Measurements from ENCODE around the gene MOB2.

DNA sequence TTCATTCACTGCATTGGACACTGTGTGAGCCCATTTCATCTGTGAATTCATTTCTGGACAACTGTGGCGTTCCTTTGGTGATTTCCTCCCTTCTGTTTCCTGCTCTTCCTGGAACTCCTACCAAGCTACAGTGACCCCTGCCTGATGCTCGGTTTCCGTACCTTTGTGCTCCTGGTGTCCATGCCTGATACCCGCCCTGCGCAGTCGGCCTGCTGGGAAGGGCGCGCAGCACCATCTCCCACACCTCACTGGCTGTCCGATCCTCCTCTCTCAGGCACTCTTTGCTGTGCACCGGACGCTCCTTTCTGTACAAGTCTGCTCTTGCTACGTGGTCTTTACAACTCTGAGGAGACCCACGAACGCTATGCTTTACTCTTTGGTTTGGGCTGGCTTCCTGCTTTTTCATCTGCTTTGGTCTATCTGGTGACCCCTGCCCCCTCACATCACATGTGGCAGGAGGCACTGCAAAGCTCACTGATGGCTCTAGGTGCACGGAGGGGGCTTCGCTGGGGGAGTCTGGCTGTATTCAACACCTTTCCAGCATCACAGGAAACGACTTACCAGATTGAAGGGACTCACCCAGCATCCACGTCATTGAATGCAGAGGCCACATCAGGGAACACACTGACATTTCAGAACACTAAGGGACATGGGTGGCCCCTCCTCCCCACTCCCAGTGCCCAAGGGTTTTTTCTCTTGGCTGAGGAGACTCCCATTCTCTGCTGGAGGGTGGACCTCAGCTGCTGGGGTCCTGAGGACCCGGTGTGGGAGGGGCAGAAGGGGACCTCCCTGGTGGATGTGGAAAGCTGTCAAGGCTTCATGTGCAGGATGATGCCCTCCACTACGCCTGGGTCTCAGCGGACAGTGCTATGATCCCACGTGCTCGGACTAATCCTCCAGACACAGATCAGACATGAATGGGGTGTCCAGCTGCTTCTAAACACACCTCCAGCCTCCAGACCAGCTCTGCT, 27.0 kb upstream of the MOB2 start:
- TF ChIP-seq EZH2 (IDR thresholded peaks at IDR 0.05) (no peak), POLR2AphosphoS5 (IDR thresholded peaks at IDR 0.05; ENCODE audit: borderline replicate concordance, low read depth, low read length) (no peak), FOXP2 (optimal IDR thresholded peaks at IDR 0.05; ENCODE audit: control extremely low read depth, extremely low read length, insufficient read depth) (no peak)

All from SK-N-MC (cell line).